ENCODE measurements around the gene COX7A2L.

The COX7A2L gene

GRCh38 chr2:42309366-42309765 is 51.7 kb downstream of the COX7A2L start:
- Mint-ChIP-seq H3K4me1 (ENCODE audit: low read depth) (peaks cover 7% of the 10 kb centered on the region), H3K9me3 (no peaks in the 10 kb centered on the region), H3K4me3 (no peak overlapping the region), H3K27me3 (ENCODE audit: low read depth) (no peaks in the 10 kb centered on the region), H3K27ac (no peak overlapping the region), H3K36me3 (ENCODE audit: low read depth) (peaks cover 23% of the 10 kb centered on the region)
- DNase-seq (ENCODE audit: low spot score): no peak

- no peak overlapping the region for H3K27ac Mint-ChIP-seq
- DNase-seq (ENCODE audit: low spot score): no peak
- no peaks in the 10 kb centered on the region for H3K9me3 Mint-ChIP-seq
- no peak overlapping the region for H3K4me3 Mint-ChIP-seq
- H3K4me1 Mint-ChIP-seq (ENCODE audit: low read depth): peaks cover 7% of the 10 kb centered on the region
- peaks cover 34% of the 10 kb centered on the region for H3K36me3 Mint-ChIP-seq (ENCODE audit: low read depth)
- no peaks in the 10 kb centered on the region for H3K27me3 Mint-ChIP-seq (ENCODE audit: low read depth)
Measured at GRCh38 chr2:42307180-42307579, 53.8 kb downstream of the COX7A2L start.

- Mint-ChIP-seq H3K27me3 (ENCODE audit: low read depth) (no peaks in the 10 kb centered on the region), H3K4me1 (ENCODE audit: low read depth) (peaks cover 14% of the 10 kb centered on the region), H3K4me3 (no peak overlapping the region)
Measured at GRCh38 chr2:42304059-42304713, 56.8 kb downstream of the COX7A2L start.

DNA sequence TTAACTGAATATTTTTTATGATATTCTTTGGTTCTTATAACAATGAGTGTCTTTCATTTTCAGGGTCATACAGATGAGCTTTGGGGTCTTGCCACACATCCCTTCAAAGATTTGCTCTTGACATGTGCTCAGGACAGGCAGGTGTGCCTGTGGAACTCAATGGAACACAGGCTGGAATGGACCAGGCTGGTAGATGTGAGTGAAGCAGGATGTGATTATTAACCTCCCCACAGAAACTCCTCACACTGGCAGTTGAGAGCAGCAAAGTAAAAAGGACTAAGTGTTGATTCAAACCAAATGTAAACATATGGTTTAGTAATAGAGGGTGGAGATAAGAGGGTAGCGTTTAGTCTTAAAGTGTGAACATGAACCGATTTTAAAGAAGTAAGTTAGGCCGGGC is 57.8 kb downstream of the COX7A2L start:
- no peaks in the 10 kb centered on the region for H3K9me3 Mint-ChIP-seq
- no peaks in the 10 kb centered on the region for H3K27me3 Mint-ChIP-seq (ENCODE audit: low read depth)
- peaks cover 47% of the 10 kb centered on the region for H3K36me3 Mint-ChIP-seq (ENCODE audit: low read depth)
- H3K4me1 Mint-ChIP-seq (ENCODE audit: low read depth): peaks cover 22% of the 10 kb centered on the region
- H3K27ac Mint-ChIP-seq: no peak overlapping the region
- no peak for DNase-seq (ENCODE audit: low spot score)
- H3K4me3 Mint-ChIP-seq: no peak overlapping the region

More at GRCh38 chr2:42304059-42304713, 56.8 kb downstream of the COX7A2L start:
- Mint-ChIP-seq H3K36me3 (ENCODE audit: low read depth) (peaks cover 41% of the 10 kb centered on the region), H3K27ac (no peak overlapping the region), H3K9me3 (no peaks in the 10 kb centered on the region)
- no peak for DNase-seq (ENCODE audit: low spot score)

GRCh38 chr2:42300527-42300926 is 60.5 kb downstream of the COX7A2L start:
- H3K9me3 Mint-ChIP-seq: no peaks in the 10 kb centered on the region
- no peak overlapping the region for H3K27ac Mint-ChIP-seq
- H3K36me3 Mint-ChIP-seq (ENCODE audit: low read depth): peaks cover 62% of the 10 kb centered on the region
- H3K4me3 Mint-ChIP-seq: no peak overlapping the region
- peaks cover 34% of the 10 kb centered on the region for H3K4me1 Mint-ChIP-seq (ENCODE audit: low read depth)
- DNase-seq (ENCODE audit: low spot score): no peak
- H3K27me3 Mint-ChIP-seq (ENCODE audit: low read depth): no peaks in the 10 kb centered on the region

Data from T-helper 2 cell treated with Interferon-gamma antibody and Interleukin-4, amounts not matched to agents 5 μg/mL and 100 μg/mL, for 36 hours (primary cell).